ENCODE data around the gene MOGAT2.
"Not testable (repeated sequence)": the region's sequence is repeated elsewhere in the genome, so short reads cannot be mapped to it uniquely, and the experiment has no call there.

The MOGAT2 gene

DNA sequence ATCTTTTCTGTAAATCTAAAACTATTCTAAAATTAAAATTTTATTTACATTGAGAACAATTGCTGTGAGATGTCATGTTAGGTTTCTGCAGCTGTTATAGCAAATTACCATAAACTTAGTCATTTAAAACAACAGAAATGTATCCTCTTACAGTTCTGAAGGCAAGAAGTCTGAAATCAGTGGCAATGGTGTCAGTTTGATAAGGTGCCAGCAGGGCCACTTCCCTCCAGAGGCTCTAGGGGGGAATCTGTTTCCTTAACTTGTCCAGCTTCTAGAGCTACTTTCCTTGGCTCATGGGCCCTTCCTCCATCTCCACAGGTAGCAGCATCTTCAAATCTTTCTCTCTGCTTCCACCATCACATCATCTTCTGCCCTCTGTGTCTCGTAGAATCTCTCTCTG lies 23.0 kb downstream of the MOGAT2 start:
- no peak for DNase-seq (ENCODE audit: low read depth)
- TF ChIP-seq, protein P1, sequence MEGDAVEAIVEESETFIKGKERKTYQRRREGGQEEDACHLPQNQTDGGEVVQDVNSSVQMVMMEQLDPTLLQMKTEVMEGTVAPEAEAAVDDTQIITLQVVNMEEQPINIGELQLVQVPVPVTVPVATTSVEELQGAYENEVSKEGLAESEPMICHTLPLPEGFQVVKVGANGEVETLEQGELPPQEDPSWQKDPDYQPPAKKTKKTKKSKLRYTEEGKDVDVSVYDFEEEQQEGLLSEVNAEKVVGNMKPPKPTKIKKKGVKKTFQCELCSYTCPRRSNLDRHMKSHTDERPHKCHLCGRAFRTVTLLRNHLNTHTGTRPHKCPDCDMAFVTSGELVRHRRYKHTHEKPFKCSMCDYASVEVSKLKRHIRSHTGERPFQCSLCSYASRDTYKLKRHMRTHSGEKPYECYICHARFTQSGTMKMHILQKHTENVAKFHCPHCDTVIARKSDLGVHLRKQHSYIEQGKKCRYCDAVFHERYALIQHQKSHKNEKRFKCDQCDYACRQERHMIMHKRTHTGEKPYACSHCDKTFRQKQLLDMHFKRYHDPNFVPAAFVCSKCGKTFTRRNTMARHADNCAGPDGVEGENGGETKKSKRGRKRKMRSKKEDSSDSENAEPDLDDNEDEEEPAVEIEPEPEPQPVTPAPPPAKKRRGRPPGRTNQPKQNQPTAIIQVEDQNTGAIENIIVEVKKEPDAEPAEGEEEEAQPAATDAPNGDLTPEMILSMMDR (IDR thresholded peaks at IDR 0.05; ENCODE audit: low read depth, low read length, missing control alignments) = no peak
- no peak overlapping the region for H3K4me3 ChIP-seq (ENCODE audit: low read depth, low read length)

DNA sequence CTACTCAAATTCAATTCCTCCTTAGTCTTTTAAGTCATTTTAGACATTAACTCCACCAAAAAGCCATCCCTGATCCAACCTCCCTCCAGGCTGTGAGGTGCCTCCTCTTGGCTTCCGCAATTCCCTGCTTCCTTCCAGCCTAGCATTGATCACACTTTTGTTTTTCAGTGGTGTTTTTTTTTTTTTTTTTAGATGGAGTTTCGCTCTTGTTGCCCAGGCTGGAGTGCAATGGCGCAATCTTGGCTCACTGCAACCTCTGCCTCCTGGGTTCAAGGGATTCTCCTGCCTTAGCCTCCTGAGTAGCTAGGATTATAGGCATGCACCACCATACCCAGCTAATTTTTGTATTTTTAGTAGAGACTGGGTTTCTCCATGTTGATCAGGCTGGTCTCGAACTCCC lies 25.5 kb downstream of the MOGAT2 start:
- not testable (repeated sequence) for DNase-seq (ENCODE audit: low read depth); H3K4me3 ChIP-seq (ENCODE audit: low read depth, low read length)

DNA sequence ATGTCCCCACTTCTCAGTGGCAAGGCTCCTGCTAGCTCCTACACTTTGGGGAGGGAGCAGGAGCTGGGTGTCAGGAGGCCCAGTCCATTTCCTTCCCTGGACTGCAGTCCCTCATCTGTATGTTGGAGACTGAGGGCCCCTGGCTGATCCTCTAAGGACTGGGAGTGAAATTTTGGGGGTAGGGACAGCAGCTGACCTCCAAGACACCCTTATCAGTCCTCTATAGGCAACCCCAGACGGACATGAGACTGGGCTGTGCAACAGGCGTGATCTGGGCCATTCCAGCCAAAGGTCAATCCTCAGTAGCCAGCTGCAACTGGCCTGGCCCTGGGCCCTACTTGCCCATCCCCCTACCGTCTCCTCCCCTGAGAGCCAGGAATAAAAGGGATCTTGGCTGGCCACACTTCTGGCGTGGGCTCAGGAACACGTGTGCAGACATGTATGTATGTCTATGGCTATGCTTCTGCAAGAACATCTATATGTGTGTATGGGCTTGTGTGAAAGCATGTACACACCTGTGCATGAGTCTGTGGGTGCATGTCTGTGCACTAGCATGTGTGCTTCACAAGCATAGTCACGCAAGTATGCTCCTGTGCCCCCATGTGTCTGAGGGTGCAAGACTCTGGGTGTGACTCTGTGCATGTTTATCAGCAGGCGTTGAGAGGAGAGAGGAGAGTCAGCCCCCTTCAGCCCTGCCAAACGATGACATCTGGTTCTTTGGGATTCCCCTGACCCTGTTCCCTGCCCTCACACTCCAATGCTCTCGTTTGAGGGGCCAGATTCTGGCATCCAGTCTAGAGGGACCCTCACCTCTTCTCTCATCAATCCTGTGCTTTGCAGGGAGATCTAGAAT lies 26.3 kb downstream of the MOGAT2 start:
- no peak overlapping the region for H3K4me3 ChIP-seq (ENCODE audit: low read depth, low read length)
- TF ChIP-seq, protein P1 (IDR thresholded peaks at IDR 0.05; ENCODE audit: low read depth, low read length, missing control alignments) = no peak
- no peak for DNase-seq (ENCODE audit: low read depth)

DNA sequence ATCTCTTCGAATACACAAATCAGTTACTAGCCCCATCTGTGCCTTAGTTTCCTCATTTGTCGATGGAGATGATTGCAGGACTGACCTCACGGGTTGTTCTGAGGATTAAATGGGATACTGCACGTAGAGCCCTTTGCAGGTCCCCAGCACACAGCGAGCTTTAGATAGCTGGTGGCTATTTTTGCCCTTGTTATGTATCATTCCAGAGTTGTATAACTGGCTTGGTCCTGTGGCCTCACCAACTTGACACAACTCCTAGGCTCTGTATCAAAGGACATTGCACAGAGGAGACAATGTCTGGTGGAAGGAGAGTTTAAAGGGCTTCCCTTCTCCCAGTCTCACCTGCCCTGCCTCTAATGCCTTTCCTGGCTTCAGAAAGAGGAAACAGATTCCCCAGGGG lies 28.2 kb downstream of the MOGAT2 start:
- no peak for DNase-seq (ENCODE audit: low read depth)
- H3K4me3 ChIP-seq (ENCODE audit: low read depth, low read length) = no peak overlapping the region
- TF ChIP-seq, protein P1 (IDR thresholded peaks at IDR 0.05; ENCODE audit: low read depth, low read length, missing control alignments) = no peak

DNA sequence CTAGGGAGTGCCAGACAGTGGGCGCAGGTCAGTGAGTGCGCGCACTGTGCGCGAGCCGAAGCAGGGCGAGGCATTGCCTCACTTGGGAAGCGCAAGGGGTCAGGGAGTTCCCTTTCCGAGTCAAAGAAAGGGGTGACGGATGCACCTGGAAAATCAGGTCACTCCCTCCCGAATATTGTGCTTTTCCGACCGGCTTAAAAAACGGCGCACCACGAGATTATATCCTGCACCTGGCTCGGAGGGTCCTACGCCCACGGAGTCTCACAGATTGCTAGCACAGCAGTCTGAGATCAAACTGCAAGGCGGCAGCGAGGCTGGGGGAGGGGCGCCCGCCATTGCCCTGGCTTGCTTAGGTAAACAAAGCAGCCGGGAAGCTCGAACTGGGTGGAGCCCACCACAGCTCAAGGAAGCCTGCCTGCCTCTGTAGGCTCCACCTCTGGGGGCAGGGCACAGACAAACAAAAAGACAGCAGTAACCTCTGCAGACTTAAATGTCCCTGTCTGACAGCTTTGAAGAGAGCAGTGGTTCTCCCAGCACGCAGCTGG lies 31.2 kb downstream of the MOGAT2 start:
- not testable (repeated sequence) for H3K4me3 ChIP-seq (ENCODE audit: low read depth, low read length); DNase-seq (ENCODE audit: low read depth)

DNA sequence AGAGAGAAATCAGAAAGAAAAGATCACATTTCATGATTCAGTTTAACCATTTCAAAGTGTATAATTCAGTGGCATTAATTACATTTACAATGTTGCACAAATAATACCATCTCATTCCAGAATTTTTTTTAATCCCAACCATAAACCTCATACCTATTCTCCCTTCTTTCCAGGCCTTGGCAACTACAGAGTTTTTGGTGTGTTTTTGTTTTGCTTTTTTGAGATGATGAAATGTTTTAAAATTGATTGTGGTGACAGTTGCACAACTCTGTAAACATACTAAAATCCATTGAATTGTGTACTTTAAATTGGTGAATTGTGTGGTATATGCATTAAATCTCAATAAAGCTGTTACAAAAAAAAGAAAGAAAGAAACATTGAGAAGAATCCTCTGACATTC lies 37.3 kb downstream of the MOGAT2 start:
- DNase-seq (ENCODE audit: low read depth) = not testable (repeated sequence)

DNA sequence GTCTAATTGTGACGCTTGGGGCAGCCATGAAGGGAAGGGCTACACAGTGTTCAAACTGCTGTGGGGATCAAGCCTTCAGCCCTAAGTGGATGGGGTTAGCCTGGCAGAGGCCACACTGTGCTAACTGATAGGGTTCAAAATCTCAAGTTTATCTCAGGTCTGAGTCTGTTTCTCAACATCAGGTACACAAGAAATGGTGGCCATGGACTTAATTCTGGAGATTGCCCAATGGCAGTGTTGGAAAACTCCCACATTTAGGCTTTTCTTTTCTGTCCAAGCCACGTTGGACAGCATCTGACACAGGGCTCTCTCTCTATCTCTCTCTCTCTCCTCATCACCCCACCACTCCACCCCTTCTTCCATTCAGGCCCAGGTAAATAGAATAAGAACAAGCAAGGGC lies 40.0 kb downstream of the MOGAT2 start:
- no peak for DNase-seq (ENCODE audit: low read depth)
- TF ChIP-seq, protein P1 (IDR thresholded peaks at IDR 0.05; ENCODE audit: low read depth, low read length, missing control alignments) = no peak
- H3K4me3 ChIP-seq (ENCODE audit: low read depth, low read length) = no peak overlapping the region

More for the DNA sequence above, 37.3 kb downstream of the MOGAT2 start:
- not testable (repeated sequence) for H3K4me3 ChIP-seq (ENCODE audit: low read depth, low read length)

DNA sequence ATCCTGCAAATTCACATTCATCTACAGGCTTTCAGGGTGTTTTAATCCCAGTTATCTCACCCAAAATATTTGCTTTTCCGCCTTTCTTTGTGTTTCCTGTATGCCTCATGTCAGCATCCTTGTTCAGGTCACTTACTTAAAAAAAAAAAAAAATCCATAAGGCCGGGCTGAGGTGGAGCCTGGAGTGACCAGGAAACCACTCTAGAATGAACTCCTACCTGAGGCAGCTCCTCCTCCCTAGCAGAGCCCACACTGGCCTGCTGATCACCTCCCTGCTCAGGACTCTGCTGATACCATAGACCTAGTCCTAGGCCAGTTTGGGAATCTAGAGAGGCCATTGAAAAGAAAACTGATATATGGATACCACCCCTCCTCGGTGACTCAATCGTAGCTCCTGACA lies 42.2 kb downstream of the MOGAT2 start:
- TF ChIP-seq, protein P1 (IDR thresholded peaks at IDR 0.05; ENCODE audit: low read depth, low read length, missing control alignments) = no peak
- DNase-seq (ENCODE audit: low read depth) = no peak
- H3K4me3 ChIP-seq (ENCODE audit: low read depth, low read length) = no peak overlapping the region

All from GM12864 (cell line).